GM21576 (cell line): ENCODE data around the gene RASSF5.

Source experiments
- ATAC-seq: cut with Tn5 transposase; IDR thresholded peaks from one replicate; pipeline ENCODE4 v1.9.1; 2021; ENCODE audit warnings: mild to moderate bottlenecking, moderate library complexity; ENCODE audit not compliant: unreplicated experiment

The RASSF5 gene

GRCh38 chr1:206544562-206545257 is 37.4 kb downstream of the RASSF5 start:
- peak; percentile 69 for ATAC-seq

GRCh38 chr1:206545351-206545750 is 38.0 kb downstream of the RASSF5 start:
- no peak for ATAC-seq

- ATAC-seq = no peak
Measured at GRCh38 chr1:206547104-206547503, 39.8 kb downstream of the RASSF5 start.

DNA sequence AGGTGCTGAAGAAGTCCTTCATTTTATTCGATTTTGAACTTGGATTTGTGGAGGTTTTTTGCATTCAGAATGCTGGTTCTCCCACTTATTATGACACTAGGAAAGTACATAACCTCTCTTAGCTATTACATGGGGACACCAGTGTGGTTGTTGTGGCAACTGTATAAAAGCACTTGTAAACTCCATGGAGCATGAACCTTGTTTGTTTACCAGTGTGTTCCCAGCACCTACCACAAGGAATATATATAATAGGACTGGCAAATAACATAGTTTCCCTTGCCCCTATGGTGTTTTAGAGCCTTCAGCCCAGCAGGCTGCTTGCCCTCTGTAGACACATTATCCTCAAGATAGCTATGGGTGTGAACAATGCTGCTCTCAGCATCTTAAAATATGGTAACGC is 43.1 kb downstream of the RASSF5 start:
- ATAC-seq = no peak

DNA sequence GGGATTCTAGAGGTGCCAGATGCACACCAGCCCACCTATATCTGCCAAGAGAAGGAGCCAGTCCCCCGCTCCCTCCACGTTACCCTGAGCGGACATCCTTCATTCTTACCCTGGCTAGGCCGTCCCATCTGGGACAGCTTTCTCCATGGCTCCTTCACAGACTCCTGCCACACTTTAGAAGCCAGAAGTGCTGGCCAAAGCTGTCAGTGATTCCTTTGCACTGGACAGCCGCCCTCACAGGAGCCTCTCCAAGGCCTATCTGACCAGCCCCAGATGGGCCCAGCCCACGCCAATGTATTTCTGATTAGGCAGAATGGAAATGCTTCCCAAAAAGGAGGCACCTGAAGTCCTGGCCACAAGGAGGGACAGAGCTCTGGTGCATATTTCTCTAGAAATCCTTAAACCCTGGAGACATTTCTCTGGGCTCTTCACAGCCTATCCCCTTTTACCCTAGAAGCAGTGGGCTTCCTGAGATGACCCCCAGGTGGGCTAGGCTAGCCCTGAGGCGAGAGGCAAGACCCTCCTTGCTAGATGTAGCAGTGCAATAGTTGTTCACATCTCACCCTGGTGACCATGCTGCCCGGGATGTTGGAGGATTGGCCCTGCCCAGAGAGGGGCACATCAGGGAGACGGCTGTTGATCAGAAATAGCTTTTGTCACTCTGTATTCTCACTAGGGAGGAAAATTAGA is 44.1 kb downstream of the RASSF5 start:
- ATAC-seq = no peak

DNA sequence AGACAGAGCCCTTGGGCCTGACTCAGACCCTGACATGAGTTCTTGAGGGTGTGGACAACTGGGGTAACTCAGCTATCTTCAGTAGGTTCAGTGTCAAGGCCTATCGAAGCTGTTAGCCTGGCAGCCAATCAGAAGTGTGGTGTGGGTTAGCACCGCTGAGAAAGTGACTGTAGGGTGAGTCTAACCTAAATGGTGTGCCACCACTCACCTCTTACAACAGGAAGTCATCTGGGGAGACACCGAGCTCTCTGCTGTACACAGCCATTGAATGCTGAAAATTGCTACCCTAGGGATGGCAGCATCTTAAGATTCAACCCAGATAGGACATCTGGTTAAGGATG is 44.6 kb downstream of the RASSF5 start:
- no peak for ATAC-seq

GRCh38 chr1:206554211-206554610 is 46.9 kb downstream of the RASSF5 start:
- ATAC-seq = no peak

DNA sequence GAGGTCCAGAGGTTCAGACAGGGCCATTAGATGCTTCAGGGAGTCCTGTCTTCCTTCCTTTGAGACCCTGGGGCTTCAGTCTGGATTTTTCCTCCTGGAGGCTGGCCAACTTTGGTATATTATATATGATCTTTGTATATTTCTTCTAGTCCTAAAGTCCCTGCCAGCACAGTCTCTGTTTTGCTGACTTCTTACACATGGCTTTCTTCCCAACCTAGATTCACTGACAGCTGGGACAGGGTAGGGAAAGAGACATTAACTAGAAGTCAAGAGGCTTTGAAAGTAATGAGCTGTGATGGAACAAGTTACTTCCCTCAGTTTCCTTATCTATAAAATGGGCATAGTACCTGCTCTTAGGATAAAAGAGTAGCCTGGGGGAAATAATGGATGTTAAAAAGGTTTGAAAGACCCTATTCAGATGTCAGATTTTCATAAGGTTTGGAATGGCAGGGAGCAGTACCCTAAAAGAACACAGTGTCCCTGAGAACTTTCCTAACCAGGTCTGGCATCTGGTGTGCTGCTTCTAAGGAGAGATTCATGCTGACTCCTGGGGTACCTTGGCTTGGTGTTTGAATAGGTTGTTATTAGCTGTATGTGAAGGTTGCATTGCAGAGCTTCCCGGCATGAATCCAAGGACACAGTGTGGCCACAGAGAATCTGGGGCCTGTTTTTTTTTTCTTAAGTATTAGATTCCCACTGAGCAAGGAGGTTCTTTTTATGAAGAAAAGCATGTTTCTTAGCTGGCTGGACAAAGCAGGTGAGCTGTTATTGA is 47.6 kb downstream of the RASSF5 start:
- no peak for ATAC-seq

DNA sequence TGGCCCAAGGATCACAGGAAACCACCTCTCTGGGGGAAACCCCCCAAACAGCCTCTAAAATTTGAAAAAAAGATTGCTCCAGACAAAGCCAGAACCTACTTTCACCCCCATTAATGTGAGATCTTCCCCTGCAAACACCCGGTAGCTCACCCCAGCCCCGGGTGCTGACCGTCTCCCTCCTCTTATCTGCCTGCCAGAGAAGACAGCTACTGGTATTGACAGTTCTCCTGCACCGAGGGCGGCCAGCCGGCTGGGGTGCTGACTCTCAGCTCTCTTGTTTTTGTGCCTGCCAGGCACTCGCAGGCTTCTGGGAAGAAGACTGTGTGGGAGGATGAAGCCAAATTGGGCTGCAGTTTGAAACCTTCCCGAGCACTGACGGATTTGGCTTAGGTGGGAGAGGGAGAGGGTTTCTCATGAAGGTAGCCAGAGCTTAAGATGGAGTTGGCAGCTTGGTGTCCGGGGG is 48.2 kb downstream of the RASSF5 start:
- no peak for ATAC-seq

GRCh38 chr1:206556047-206556749 is 48.9 kb downstream of the RASSF5 start:
- peak; percentile 29 for ATAC-seq

DNA sequence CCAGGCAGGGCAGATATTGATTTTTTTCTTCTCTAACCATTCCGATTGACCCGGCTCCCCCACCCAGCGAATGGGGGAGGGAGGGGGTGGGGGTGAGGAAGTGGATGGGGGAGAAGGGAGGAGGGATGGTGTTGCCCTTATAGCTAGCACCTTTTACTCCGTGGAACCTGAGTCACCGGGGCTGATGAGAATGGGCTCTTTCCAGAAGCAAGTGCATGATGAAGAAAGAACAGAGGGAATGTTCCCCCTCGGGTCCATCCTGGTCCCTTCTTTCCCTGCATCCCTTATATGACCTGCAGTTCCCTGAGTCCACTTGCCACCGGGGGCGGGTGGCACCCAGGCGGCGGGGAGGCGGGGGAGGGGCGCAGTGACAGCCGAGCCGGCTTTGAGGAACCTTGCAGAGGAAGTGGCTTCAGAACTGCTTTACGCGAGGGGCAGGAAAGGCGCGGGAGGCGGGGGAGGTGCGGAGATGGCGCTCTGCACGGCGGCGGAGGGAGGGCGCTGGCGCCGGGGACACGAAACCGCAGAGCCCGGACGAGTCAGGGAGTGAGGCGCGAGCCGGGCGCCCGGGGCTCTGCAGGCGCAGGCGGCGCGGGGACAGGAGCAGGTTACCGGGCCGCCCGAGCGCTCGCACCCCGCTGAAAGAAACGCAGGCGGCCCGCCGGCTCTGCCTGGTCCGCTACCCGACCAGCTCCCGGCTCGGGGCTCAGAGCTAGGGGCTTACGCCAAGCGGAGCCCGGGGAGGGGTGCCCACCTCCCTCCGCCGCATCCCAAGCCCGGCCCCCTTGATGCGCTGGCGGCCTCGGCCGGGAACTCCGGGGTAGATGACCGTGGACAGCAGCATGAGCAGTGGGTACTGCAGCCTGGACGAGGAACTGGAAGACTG is 49.7 kb downstream of the RASSF5 start:
- peak; percentile 44 for ATAC-seq

GRCh38 chr1:206557636-206558473 is 50.5 kb downstream of the RASSF5 start:
- ATAC-seq = no peak

- no peak for ATAC-seq
Measured at GRCh38 chr1:206558794-206559671, 51.7 kb downstream of the RASSF5 start.

DNA sequence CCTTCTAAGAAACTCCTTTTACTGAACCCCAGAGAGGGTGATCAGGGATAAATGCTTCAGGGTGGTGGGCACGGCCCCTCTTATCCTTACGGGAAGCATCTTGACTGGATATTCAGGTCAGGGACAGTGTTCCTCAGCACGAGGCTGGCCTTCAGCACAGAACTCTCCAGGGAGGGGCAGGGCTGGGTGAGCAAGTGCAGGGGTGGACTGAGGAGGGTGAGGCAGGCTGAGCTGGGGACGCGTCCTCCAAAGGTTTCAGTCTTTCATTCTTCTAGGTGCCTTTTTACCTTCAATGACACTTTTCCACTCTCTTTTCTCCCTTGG is 52.3 kb downstream of the RASSF5 start:
- no peak for ATAC-seq

DNA sequence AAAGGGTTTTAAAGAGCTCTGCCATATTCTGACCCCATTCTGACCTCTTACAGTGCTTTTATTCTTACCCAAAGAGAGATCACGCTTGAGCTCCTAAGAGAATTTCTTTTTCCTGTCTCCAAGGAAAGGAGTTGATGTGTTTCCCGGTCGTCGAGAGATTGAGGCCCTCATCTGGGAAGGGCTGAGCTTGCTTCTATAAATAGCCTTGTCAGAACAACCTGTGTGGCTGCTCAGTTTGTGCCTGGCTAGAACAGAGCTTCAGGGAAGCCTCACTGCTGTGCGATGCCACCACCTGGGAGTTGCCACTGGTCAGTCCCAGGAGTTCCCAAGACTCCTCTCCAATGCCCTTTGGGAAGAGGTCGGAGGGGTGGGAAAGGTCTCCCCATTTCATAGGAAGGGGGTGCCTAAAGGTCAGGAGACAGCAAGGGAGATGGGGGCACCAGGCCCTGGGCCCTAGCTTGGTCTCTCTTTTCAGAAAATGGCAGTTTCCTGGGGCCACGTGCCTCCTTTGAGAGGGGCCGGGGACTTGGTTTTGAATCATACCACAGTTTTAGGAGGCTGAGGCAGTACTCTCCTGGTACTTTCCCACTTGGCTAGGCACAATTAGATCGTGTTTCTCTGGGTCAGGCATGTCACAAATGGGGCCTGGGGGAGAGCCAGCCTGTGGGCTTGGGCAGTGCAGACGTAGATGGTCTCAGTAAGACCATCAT is 52.8 kb downstream of the RASSF5 start:
- no peak for ATAC-seq

GRCh38 chr1:206563367-206564207 is 56.3 kb downstream of the RASSF5 start:
- ATAC-seq = peak; percentile 29

DNA sequence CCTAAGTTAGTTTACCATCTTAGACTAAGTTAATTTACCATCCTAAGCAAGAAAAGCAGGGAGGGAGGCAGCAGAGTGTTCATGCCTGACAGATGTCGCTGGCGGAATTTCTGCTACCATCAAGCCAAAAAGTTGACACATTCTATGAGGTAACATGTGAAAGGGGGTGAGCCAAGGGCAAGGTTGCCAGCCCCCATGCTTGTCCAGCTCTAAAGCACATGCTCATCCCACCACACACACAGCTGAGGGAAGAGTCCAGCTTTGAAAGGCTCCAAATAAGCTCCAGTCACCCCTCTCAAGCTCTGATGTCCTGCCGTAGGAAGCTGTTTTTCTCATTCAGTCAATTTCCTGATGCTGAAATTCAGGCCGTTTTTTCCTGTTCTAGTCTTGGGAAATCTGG is 58.7 kb downstream of the RASSF5 start:
- ATAC-seq = no peak
